ENCODE data around the gene TPSG1.
"Not testable (repeated sequence)": the region's sequence is repeated elsewhere in the genome, so short reads cannot be mapped to it uniquely, and the experiment has no call there.

The TPSG1 gene

GRCh38 chr16:1216681-1217400 lies 8.2 kb downstream of the TPSG1 start:
- DNase-seq (ENCODE audit: low read depth in 2 of 2, low spot score in 1 of 2) = no peak

GRCh38 chr16:1216296-1216619 lies 8.8 kb downstream of the TPSG1 start:
- no peak for DNase-seq (ENCODE audit: low read depth in 2 of 2, low spot score in 1 of 2)

GRCh38 chr16:1215574-1216295 lies 9.3 kb downstream of the TPSG1 start:
- no peak for DNase-seq (ENCODE audit: low read depth in 2 of 2, low spot score in 1 of 2)

- DNase-seq (ENCODE audit: low read depth in 2 of 2, low spot score in 1 of 2) = no peak
These were observed 10.3 kb downstream of the TPSG1 start for GRCh38 chr16:1214719-1215118.

- DNase-seq (ENCODE audit: low read depth in 2 of 2, low spot score in 1 of 2) = no peak
These were observed 11.2 kb downstream of the TPSG1 start for GRCh38 chr16:1213796-1214372.

- no peak for DNase-seq (ENCODE audit: low read depth in 2 of 2, low spot score in 1 of 2)
These were observed 11.8 kb downstream of the TPSG1 start for GRCh38 chr16:1213231-1213630.

- DNase-seq (ENCODE audit: low read depth in 2 of 2, low spot score in 1 of 2) = no peak
These were observed 12.4 kb downstream of the TPSG1 start for GRCh38 chr16:1212616-1213194.

- DNase-seq (ENCODE audit: low read depth in 2 of 2, low spot score in 1 of 2) = no peak
These were observed 13.4 kb downstream of the TPSG1 start for GRCh38 chr16:1211451-1212268.

GRCh38 chr16:1210461-1210860 lies 14.6 kb downstream of the TPSG1 start:
- DNase-seq (ENCODE audit: low read depth in 2 of 2, low spot score in 1 of 2) = no peak

GRCh38 chr16:1209081-1209480 lies 16.0 kb downstream of the TPSG1 start:
- no peak for DNase-seq (ENCODE audit: low read depth in 2 of 2, low spot score in 1 of 2)

GRCh38 chr16:1208239-1208830 lies 16.7 kb downstream of the TPSG1 start:
- DNase-seq (ENCODE audit: low read depth in 2 of 2, low spot score in 1 of 2) = no peak

- DNase-seq (ENCODE audit: low read depth in 2 of 2, low spot score in 1 of 2) = no peak
These were observed 18.3 kb downstream of the TPSG1 start for GRCh38 chr16:1206786-1207185.

GRCh38 chr16:1206326-1206725 lies 18.7 kb downstream of the TPSG1 start:
- DNase-seq (ENCODE audit: low read depth in 2 of 2, low spot score in 1 of 2) = no peak

- DNase-seq (ENCODE audit: low read depth in 2 of 2, low spot score in 1 of 2) = no peak
These were observed 20.1 kb downstream of the TPSG1 start for GRCh38 chr16:1204933-1205332.

- DNase-seq (ENCODE audit: low read depth in 2 of 2, low spot score in 1 of 2) = no peak
These were observed 22.8 kb downstream of the TPSG1 start for GRCh38 chr16:1202274-1202673.

GRCh38 chr16:1201444-1201843 lies 23.6 kb downstream of the TPSG1 start:
- no peak for DNase-seq (ENCODE audit: low read depth in 2 of 2, low spot score in 1 of 2)

- no peak for DNase-seq (ENCODE audit: low read depth in 2 of 2, low spot score in 1 of 2)
These were observed 24.9 kb downstream of the TPSG1 start for GRCh38 chr16:1200014-1200627.

GRCh38 chr16:1199347-1200013 lies 25.6 kb downstream of the TPSG1 start:
- DNase-seq (ENCODE audit: low read depth in 2 of 2, low spot score in 1 of 2) = no peak

GRCh38 chr16:1198671-1199346 lies 26.3 kb downstream of the TPSG1 start:
- DNase-seq (ENCODE audit: low read depth in 2 of 2, low spot score in 1 of 2) = not testable (repeated sequence)

Data from stimulated activated CD8-positive, alpha-beta memory T cell treated with anti-CD3 and anti-CD28 coated beads, Interleukin-4, amount 100 ng/mL, for 1 hour (primary cell).